Loucy (cell line): ENCODE measurements around the gene CELF2.

Experiments used
- CTCF ChIP-seq: fragments of 200-600 bp; sonication (generic); conservative IDR thresholded peaks from 2 replicates; pipeline ENCODE4 v1.5.1; 2014; ENCODE audit warnings: mild to moderate bottlenecking, antibody characterized with exemption, low read length
- EZH2phosphoT487 ChIP-seq: fragments of 200-600 bp; IDR thresholded peaks from 2 replicates; pipeline ENCODE4 v1.6.1; 2018; ENCODE audit warnings: antibody characterized with exemption, mild to moderate bottlenecking, moderate library complexity, borderline replicate concordance

DNA sequence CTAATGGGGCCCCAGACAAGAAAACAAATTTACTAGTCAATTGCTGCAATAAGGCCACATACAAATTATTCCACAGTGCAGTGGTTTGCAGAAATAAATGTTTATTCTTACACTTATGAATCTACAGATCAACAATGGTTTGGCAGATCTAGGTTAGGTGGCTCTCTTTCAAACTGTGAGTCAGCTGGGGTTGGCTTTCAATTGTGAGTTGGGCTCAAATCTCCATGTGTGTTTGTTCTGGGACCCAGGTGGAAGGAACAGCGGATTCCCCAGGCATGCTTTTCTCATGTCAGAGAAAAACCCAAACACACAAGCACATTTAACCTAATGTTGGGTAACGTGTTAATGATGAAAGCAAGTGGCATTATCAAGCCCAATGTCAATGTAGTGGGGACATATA, 25.6 kb upstream of the CELF2 start:
- TF ChIP-seq EZH2phosphoT487 (no peak), CTCF (no peak)
